Neural cell (in vitro differentiated cells): ENCODE measurements around the gene SLC13A5. TPM values are rescaled to one million over a fixed set of nuclear protein-coding genes. Genes with fewer than 3 reads are reported as not detected.

Source experiments
- H2AFZ ChIP-seq: fragments of 200-600, 300-800 bp; sonication (generic), shearing (Covaris generic); 2 replicates; pipeline ENCODE4 v1.6.0; 2014; ENCODE audit warnings: low read depth, mild to moderate bottlenecking, antibody characterized with exemption, low read length, moderate library complexity
- H3F3A ChIP-seq: fragments of 200-600 bp; shearing (Covaris generic); 2 replicates; pipeline ENCODE4 v1.6.1; 2016; ENCODE audit warnings: mild to moderate bottlenecking, moderate library complexity, mixed read lengths, antibody characterized with exemption, low read length; ENCODE audit not compliant: insufficient read depth, poor library complexity, severe bottlenecking
- H3K27ac ChIP-seq: fragments of 200-600, 300-800 bp; sonication (generic), shearing (Covaris generic); 2 replicates; pipeline ENCODE4 v1.5.1; 2014; ENCODE audit warnings: mild to moderate bottlenecking, low read length, moderate library complexity
- H3K27me3 ChIP-seq: fragments of 300-800, 200-600 bp; sonication (generic), shearing (Covaris generic); 2 replicates; pipeline ENCODE4 v1.6.0; 2014; ENCODE audit warnings: mild to moderate bottlenecking, low read depth, low read length, moderate library complexity; ENCODE audit not compliant: insufficient read depth
- H3K36me3 ChIP-seq: fragments of 300-800, 200-600 bp; sonication (generic), shearing (Covaris generic); 2 replicates; pipeline ENCODE4 v1.5.1; 2014; ENCODE audit warnings: mild to moderate bottlenecking, antibody characterized with exemption, low read length, moderate library complexity; ENCODE audit not compliant: insufficient read depth
- H3K4me2 ChIP-seq: fragments of 300-800, 200-600 bp; sonication (generic), shearing (Covaris generic); 2 replicates; pipeline ENCODE4 v1.6.0; 2014; ENCODE audit warnings: mild to moderate bottlenecking, low read length
- H3K4me3 ChIP-seq: fragments of 300-800, 200-600 bp; sonication (generic), shearing (Covaris generic); 2 replicates; pipeline ENCODE4 v1.5.1; 2014; ENCODE audit warnings: mild to moderate bottlenecking, low read length, moderate library complexity
- H3K79me2 ChIP-seq: fragments of 200-600 bp; shearing (Covaris generic); replicated peaks from 2 replicates; pipeline ENCODE4 v1.6.0; 2014; ENCODE audit warnings: mild to moderate bottlenecking, low read length, moderate library complexity; ENCODE audit not compliant: insufficient read depth
- H3K9ac ChIP-seq: fragments of 300-800, 200-600 bp; sonication (generic), shearing (Covaris generic); 2 replicates; pipeline ENCODE4 v1.6.1; 2016; ENCODE audit warnings: mild to moderate bottlenecking, low read length, mixed read lengths
- H3K9me2 ChIP-seq: fragments of 200-600 bp; shearing (Covaris generic); 2 replicates; pipeline ENCODE4 v1.6.1; 2016; ENCODE audit warnings: mild to moderate bottlenecking, low read length, mixed read lengths; ENCODE audit not compliant: insufficient read depth
- H3K9me3 ChIP-seq: fragments of 200-600, 300-800 bp; sonication (generic), shearing (Covaris generic); 2 replicates; pipeline ENCODE4 v1.6.1; 2016; ENCODE audit warnings: mild to moderate bottlenecking, mixed run types, low read length, moderate library complexity, mixed read lengths
- H4K20me1 ChIP-seq: fragments of 200-600 bp; shearing (Covaris generic); 2 replicates; pipeline ENCODE4 v1.6.1; 2016; ENCODE audit warnings: mild to moderate bottlenecking, mixed run types; ENCODE audit not compliant: insufficient read depth
- CTCF ChIP-seq: fragments of 450-650 bp; IDR thresholded peaks from 2 replicates; pipeline ENCODE4 v1.5.1; 2014; ENCODE audit warnings: antibody characterized with exemption, mild to moderate bottlenecking, moderate library complexity; ENCODE audit not compliant: poor library complexity, severe bottlenecking
- EP300 ChIP-seq: fragments of 450-650 bp; conservative IDR thresholded peaks from 2 replicates; pipeline ENCODE4 v1.6.1; 2014; ENCODE audit warnings: antibody characterized with exemption, mild to moderate bottlenecking, moderate library complexity; ENCODE audit not compliant: poor library complexity, severe bottlenecking
- EZH2 ChIP-seq: fragments of 200-600, 300-800 bp; shearing (Covaris generic), sonication (generic); IDR thresholded peaks from 2 replicates; pipeline ENCODE4 v1.6.1; 2014; ENCODE audit warnings: antibody characterized with exemption, low read length, borderline replicate concordance, mild to moderate bottlenecking; ENCODE audit not compliant: insufficient read depth, poor library complexity, severe bottlenecking
- MXI1 ChIP-seq: fragments of 450-650 bp; conservative IDR thresholded peaks from 2 replicates; pipeline ENCODE4 v1.6.1; 2014; ENCODE audit warnings: antibody characterized with exemption, mild to moderate bottlenecking; ENCODE audit not compliant: poor library complexity, severe bottlenecking
- POLR2AphosphoS5 ChIP-seq: IDR thresholded peaks from 2 replicates; pipeline ENCODE4 v1.6.1; 2012
- RAD21 ChIP-seq: fragments of 450-650 bp; conservative IDR thresholded peaks from 2 replicates; pipeline ENCODE4 v1.6.1; 2014; ENCODE audit warnings: antibody characterized with exemption, mild to moderate bottlenecking, moderate library complexity
- REST ChIP-seq: IDR thresholded peaks from 2 replicates; pipeline ENCODE4 v1.6.1; 2012; ENCODE audit warnings: borderline replicate concordance
- SMC3 ChIP-seq: fragments of 450-650 bp; conservative IDR thresholded peaks from 2 replicates; pipeline ENCODE4 v1.6.1; 2014; ENCODE audit warnings: antibody characterized with exemption, mild to moderate bottlenecking, moderate library complexity; ENCODE audit not compliant: poor library complexity
- TAF1 ChIP-seq: IDR thresholded peaks from 2 replicates; pipeline ENCODE4 v1.6.1; 2012; ENCODE audit warnings: low read depth
- polyA plus RNA-seq: library from polyadenylated mRNA; depleted of rRNA; stranded (reverse); fragments of >200 nt; gene quantifications from 2 replicates; pipeline ENCODE4 v1.2.3, GENCODE V29; 2014

Gene SLC13A5
- polyA plus RNA-seq, 1 donor from 2014 or later, result not detected

- H3K36me3 ChIP-seq, result no peaks in the 10 kb centered on the region
- H3K9ac ChIP-seq, result no peak overlapping the region
- no peak overlapping the region for H3K4me2 ChIP-seq
- H3F3A ChIP-seq, result no peaks in the 10 kb centered on the region
- H4K20me1 ChIP-seq, result no peaks in the 10 kb centered on the region
- no peaks in the 10 kb centered on the region for H3K9me3 ChIP-seq
- no peak overlapping the region for H3K27ac ChIP-seq
- H3K9me2 ChIP-seq, result no peaks in the 10 kb centered on the region
- TF ChIP-seq RAD21 (no peak), SMC3 (no peak), CTCF (no peak), POLR2AphosphoS5 (no peak), MXI1 (no peak), EZH2 (no peak)
- H3K27me3 ChIP-seq, result no peaks in the 10 kb centered on the region
- no peaks in the 10 kb centered on the region for H3K79me2 ChIP-seq
- no peak overlapping the region for H2AFZ ChIP-seq
- H3K4me3 ChIP-seq, result no peak overlapping the region
Observed at GRCh38 chr17:6702567-6703215, 10.5 kb downstream of the SLC13A5 start.

GRCh38 chr17:6701719-6702118 is 11.4 kb downstream of the SLC13A5 start:
- TF ChIP-seq EP300 (no peak), EZH2 (no peak), SMC3 (no peak), POLR2AphosphoS5 (no peak), TAF1 (no peak), CTCF (no peak), MXI1 (no peak), RAD21 (no peak), REST (no peak)
- Histone ChIP-seq H3K9me2 (no peaks in the 10 kb centered on the region), H3K27me3 (no peaks in the 10 kb centered on the region), H3K9me3 (no peaks in the 10 kb centered on the region), H2AFZ (no peak overlapping the region), H3F3A (no peaks in the 10 kb centered on the region), H3K4me2 (no peak overlapping the region), H3K79me2 (no peaks in the 10 kb centered on the region), H3K27ac (no peak overlapping the region), H4K20me1 (no peaks in the 10 kb centered on the region), H3K4me3 (no peak overlapping the region), H3K36me3 (no peaks in the 10 kb centered on the region), H3K9ac (no peak overlapping the region)
